HUES48 (cell line): ENCODE data around the gene PAEP.

Source experiments
- H3K27ac ChIP-seq: one replicate; pipeline ENCODE4 v1.7.0; 2013; ENCODE audit warnings: low read depth, low read length, inconsistent platforms
- H3K27me3 ChIP-seq: 2 replicates; pipeline ENCODE4 v1.6.1; 2013; ENCODE audit warnings: mild to moderate bottlenecking, low read length; ENCODE audit not compliant: control insufficient read depth, insufficient read depth
- H3K36me3 ChIP-seq: 2 replicates; pipeline ENCODE4 v1.6.1; 2013; ENCODE audit warnings: low read length; ENCODE audit not compliant: control insufficient read depth, insufficient read depth
- H3K4me1 ChIP-seq: 2 replicates; pipeline ENCODE4 v1.6.1; 2013; ENCODE audit warnings: mild to moderate bottlenecking, low read length; ENCODE audit not compliant: control insufficient read depth, insufficient read depth
- H3K4me3 ChIP-seq: 2 replicates; pipeline ENCODE4 v1.5.1; 2013; ENCODE audit warnings: mild to moderate bottlenecking, low read depth, low read length
- H3K9ac ChIP-seq: 2 replicates; pipeline ENCODE4 v1.6.1; 2013; ENCODE audit warnings: mild to moderate bottlenecking, low read depth, low read length, moderate library complexity
- H3K9me3 ChIP-seq: 2 replicates; pipeline ENCODE4 v1.6.1; 2013; ENCODE audit warnings: low read length; ENCODE audit not compliant: control insufficient read depth, insufficient read depth

The PAEP gene

DNA sequence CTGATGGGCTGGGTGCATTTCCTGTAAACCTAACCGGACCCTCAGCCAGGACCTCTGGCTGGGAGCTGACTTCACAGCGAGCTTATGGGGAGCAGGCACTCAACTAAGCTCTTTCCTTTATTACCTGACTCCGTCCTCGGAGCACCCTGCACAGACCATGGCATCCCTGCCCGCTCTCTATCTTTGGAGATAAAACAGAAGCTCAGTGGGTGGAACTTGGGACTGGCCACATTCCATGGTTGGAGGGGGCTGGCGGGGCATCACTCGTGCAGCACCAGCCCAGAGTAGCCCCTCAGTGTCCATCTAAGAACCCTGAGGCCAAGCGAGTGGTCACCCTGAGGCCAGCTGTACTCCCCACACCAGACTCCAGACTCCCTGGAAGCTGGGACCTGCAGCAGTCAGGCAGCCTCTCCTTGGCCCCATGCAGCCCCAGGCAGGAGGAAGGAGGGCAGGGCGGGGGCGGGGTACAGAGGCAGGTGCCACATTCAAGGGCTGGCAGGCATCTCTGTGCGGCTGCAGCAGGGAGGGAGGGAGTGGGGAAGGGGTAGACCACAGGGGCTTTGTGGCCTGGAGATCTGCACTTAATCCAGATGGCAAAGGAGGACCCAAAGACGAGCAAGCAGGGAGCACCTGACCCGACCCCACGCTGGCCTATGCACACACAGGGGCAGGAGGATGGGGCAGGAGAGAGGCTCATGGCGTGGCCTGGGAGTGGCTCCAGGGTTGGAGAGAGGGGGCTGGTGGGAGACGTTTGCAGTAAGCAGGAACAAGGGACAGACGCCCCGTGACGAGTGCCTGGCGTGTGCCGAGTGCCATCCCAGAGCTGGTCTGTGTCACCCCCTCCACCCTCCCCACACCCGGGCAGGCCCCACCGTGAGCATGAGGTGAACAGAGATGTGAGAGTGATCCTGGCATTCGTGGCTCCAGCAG is 51.7 kb downstream of the PAEP start:
- no peaks in the 10 kb centered on the region for H3K4me1 ChIP-seq
- no peak overlapping the region for H3K9ac ChIP-seq
- H3K4me3 ChIP-seq, result no peak overlapping the region
- no peaks in the 10 kb centered on the region for H3K36me3 ChIP-seq
- no peak overlapping the region for H3K27ac ChIP-seq
- no peaks in the 10 kb centered on the region for H3K27me3 ChIP-seq
- H3K9me3 ChIP-seq, result peaks cover 5% of the 10 kb centered on the region

DNA sequence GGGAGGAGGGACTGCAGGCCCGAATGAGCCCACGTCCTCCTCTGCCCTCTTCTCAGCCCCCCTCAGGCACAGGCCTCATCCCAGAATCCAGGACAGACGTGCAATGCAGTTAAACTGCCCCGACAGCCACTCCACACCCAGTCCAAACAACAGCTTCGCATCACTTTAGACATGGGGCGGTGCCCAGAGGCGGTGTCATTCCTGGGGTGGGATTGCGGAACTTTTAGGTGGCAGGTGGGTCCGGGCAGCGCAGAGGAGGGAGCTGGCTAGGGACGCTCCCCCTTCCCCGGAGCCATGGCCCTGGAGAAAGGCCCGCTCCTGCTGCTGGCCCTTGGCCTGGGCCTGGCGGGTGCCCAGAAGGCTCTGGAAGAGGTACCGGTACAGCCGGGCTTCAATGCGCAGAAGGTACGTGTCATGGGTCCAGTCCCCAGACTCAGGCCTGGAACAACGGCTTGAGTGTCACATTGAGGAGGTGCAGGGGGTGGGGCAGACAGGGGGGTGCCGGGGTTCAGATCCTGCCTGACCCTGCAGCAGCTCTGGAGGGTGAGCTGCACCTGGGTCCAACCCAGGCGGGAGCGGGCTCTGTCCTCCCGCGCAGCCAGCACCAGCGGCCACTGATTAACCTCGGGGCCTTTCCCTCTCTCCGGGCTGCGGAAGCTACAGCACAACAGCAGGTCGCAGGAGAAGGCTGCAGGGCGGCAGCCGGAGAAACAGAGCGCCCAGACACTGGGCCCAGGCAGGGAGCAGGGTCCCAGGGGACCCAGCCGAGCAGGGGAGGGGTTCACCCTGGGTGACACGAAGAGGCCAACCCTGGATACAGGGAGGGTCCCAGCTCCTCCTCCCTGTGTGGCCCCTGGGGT is 52.6 kb downstream of the PAEP start:
- no peaks in the 10 kb centered on the region for H3K36me3 ChIP-seq
- H3K9me3 ChIP-seq, result peaks cover 5% of the 10 kb centered on the region
- no peak overlapping the region for H3K27ac ChIP-seq
- no peaks in the 10 kb centered on the region for H3K4me1 ChIP-seq
- no peak overlapping the region for H3K4me3 ChIP-seq
- no peak overlapping the region for H3K9ac ChIP-seq
- H3K27me3 ChIP-seq, result no peaks in the 10 kb centered on the region

DNA sequence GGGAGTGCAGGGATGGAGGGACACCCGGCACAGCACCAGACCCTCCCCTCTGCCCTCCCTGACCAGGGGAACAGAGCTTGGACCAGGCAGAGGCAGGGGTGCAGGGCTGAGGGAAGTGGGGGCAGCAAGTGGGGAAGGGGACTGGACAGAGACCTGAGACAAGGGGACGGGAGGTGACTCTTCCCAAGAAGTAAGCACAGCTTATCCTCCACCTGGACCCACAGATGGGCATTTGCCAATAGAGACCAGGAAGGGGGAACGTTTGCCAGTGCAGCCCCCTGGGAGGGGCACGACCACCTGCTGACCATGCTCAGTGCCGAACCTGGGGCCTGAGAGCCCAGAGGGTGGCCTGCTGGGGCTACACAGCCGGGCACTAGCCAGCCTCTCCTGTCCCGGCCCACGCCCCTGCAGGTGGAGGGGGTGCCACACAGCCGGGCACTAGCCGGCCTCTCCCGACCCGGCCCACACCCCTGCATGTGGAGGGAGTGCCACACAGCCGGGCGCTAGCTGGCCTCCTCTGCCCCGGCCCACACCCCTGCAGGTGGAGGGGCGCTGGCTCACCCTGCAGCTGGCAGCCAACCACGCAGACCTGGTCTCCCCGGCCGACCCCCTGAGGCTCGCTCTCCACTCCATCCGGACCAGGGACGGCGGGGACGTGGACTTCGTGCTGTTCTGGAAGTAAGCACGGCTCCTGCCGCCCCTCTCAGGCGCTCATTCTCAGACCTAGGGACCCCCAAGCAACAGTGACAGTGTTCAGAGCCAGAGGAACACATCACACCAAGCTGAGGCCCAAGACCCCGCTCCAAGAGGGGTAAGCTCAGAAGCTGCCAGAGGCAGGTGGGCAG is 53.5 kb downstream of the PAEP start:
- H3K9me3 ChIP-seq, result peaks cover 5% of the 10 kb centered on the region
- H3K9ac ChIP-seq, result no peak overlapping the region
- H3K36me3 ChIP-seq, result no peaks in the 10 kb centered on the region
- no peak overlapping the region for H3K27ac ChIP-seq
- no peaks in the 10 kb centered on the region for H3K27me3 ChIP-seq
- no peaks in the 10 kb centered on the region for H3K4me1 ChIP-seq
- H3K4me3 ChIP-seq, result no peak overlapping the region

DNA sequence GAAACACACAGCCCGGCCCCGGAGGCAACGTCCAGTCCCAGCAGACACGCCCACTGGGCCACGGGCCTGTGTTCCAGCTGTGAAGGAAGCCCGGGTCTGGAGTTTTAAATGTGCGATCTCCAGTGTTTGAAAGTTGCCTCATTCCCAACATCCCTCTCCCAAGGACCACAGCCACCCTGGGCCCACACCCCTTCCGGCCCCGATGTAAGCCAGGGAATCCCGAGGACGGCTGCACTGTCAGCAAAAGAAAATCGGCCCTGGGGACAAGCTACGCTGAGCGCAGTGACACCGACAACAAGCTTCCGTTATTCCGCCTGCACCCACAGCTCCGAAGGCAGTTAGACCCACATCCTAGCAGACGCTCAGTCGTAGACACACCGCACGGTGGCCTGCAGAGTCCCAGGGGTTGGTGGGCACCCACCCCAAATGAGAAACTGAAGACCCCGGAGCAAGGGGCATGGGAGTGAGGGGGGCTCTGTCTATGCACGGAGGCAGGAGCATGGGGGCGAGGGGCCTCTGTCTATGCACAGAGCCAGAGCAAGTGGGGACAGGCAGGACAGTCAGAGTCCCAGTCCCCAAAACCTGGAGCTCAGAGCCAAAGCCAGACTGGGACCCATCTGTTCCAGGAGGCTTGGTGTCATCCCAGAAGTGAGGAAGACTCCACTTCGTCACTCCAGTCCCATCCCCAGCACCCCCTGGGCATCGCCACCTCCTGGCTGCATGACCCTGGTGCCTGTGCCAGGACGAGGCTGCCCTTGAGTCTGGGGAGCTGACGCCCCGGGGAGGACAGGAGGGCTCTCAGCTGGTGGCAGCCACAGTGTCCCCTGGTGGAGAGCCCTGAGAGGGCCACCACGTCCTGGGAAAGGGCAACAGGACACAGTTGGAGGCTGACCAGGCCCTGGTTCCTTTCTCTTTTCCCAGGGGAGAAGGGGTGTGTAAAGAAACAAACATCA is 54.4 kb downstream of the PAEP start:
- Histone ChIP-seq H3K36me3 (no peaks in the 10 kb centered on the region), H3K9me3 (peaks cover 5% of the 10 kb centered on the region), H3K4me3 (no peak overlapping the region), H3K27ac (no peak overlapping the region), H3K27me3 (no peaks in the 10 kb centered on the region), H3K4me1 (no peaks in the 10 kb centered on the region), H3K9ac (no peak overlapping the region)
